ENCODE results near the gene EIF4G3. TPM values are rescaled to one million over a fixed set of nuclear protein-coding genes. Genes with fewer than 3 reads are reported as not detected.

The EIF4G3 gene
- total RNA-seq, 1 experiment from 2014 or later: 86.8 TPM

GRCh38 chr1:21089299-21089698, 87.4 kb downstream of the EIF4G3 start:
- CTCF ChIA-PET: no interaction called here
- BruUV-seq (replicated peaks): no TSS peak
- Histone ChIP-seq H3K4me3 (ENCODE audit: low read depth, low read length, poor library complexity, severe bottlenecking) (no peak overlapping the region), H3K27me3 (replicated peaks; ENCODE audit: insufficient read depth, low read depth, low read length, poor library complexity) (no peaks in the 10 kb centered on the region), H3K36me3 (ENCODE audit: insufficient read depth, low read length, poor library complexity, severe bottlenecking) (peaks cover 4% of the 10 kb centered on the region), H3K4me1 (ENCODE audit: insufficient read depth, low read length, poor library complexity, severe bottlenecking) (peaks cover 24% of the 10 kb centered on the region), H3K27ac (ENCODE audit: low read depth, low read length, poor library complexity, severe bottlenecking) (peak overlapping the region; percentile 27), H3K9me3 (ENCODE audit: low read depth, low read length, poor library complexity, severe bottlenecking) (no peaks in the 10 kb centered on the region)
- no peak for DNase-seq (ENCODE audit: low spot score)
- POLR2A ChIA-PET (ENCODE audit: low non-redundant PET): no interaction called here
- intact Hi-C loops (cut with micrococcal nuclease; ENCODE audit: unreplicated experiment): no loop called here
- TF ChIP-seq EZH2 (IDR thresholded peaks at IDR 0.05; ENCODE audit: borderline replicate concordance, low read depth, low read length, poor library complexity, severe bottlenecking) (no peak), CTCF (conservative IDR thresholded peaks at IDR 0.05; ENCODE audit: low read depth, low read length) (no peak)

GRCh38 chr1:21084111-21084810, 92.4 kb downstream of the EIF4G3 start:
- Histone ChIP-seq H3K9me3 (ENCODE audit: low read depth, low read length, poor library complexity, severe bottlenecking) (no peaks in the 10 kb centered on the region), H3K36me3 (ENCODE audit: insufficient read depth, low read length, poor library complexity, severe bottlenecking) (peaks cover 4% of the 10 kb centered on the region), H3K27ac (ENCODE audit: low read depth, low read length, poor library complexity, severe bottlenecking) (no peak overlapping the region), H3K27me3 (replicated peaks; ENCODE audit: insufficient read depth, low read depth, low read length, poor library complexity) (no peaks in the 10 kb centered on the region), H3K4me1 (ENCODE audit: insufficient read depth, low read length, poor library complexity, severe bottlenecking) (peaks cover under 1% of the 10 kb centered on the region), H3K4me3 (ENCODE audit: low read depth, low read length, poor library complexity, severe bottlenecking) (no peak overlapping the region)
- intact Hi-C loops (cut with micrococcal nuclease; ENCODE audit: unreplicated experiment): no loop called here
- BruUV-seq (replicated peaks): no TSS peak
- no peak for DNase-seq (ENCODE audit: low spot score)
- POLR2A ChIA-PET (ENCODE audit: low non-redundant PET): no interaction called here
- CTCF ChIA-PET: no interaction called here
- TF ChIP-seq CTCF (conservative IDR thresholded peaks at IDR 0.05; ENCODE audit: low read depth, low read length) (no peak), EZH2 (IDR thresholded peaks at IDR 0.05; ENCODE audit: borderline replicate concordance, low read depth, low read length, poor library complexity, severe bottlenecking) (no peak)

GRCh38 chr1:21082073-21082472, 94.6 kb downstream of the EIF4G3 start:
- POLR2A ChIA-PET (ENCODE audit: low non-redundant PET): no interaction called here
- Histone ChIP-seq H3K27me3 (replicated peaks; ENCODE audit: insufficient read depth, low read depth, low read length, poor library complexity) (no peaks in the 10 kb centered on the region), H3K4me3 (ENCODE audit: low read depth, low read length, poor library complexity, severe bottlenecking) (no peak overlapping the region), H3K4me1 (ENCODE audit: insufficient read depth, low read length, poor library complexity, severe bottlenecking) (no peaks in the 10 kb centered on the region), H3K36me3 (ENCODE audit: insufficient read depth, low read length, poor library complexity, severe bottlenecking) (peaks cover 4% of the 10 kb centered on the region), H3K27ac (ENCODE audit: low read depth, low read length, poor library complexity, severe bottlenecking) (no peak overlapping the region), H3K9me3 (ENCODE audit: low read depth, low read length, poor library complexity, severe bottlenecking) (no peaks in the 10 kb centered on the region)
- intact Hi-C loops (cut with micrococcal nuclease; ENCODE audit: unreplicated experiment): no loop called here
- TF ChIP-seq EZH2 (IDR thresholded peaks at IDR 0.05; ENCODE audit: borderline replicate concordance, low read depth, low read length, poor library complexity, severe bottlenecking) (no peak), CTCF (conservative IDR thresholded peaks at IDR 0.05; ENCODE audit: low read depth, low read length) (no peak)
- CTCF ChIA-PET: no interaction called here
- no TSS peak for BruUV-seq (replicated peaks)
- no peak for DNase-seq (ENCODE audit: low spot score)

All from A673 (cell line).